Measurements from ENCODE around the gene SS18. TPM values are rescaled to one million over a fixed set of nuclear protein-coding genes. Genes with fewer than 3 reads are reported as not detected.

Gene SS18
- total RNA-seq, 1 experiment from 2014 or later, result 99.1 TPM

DNA sequence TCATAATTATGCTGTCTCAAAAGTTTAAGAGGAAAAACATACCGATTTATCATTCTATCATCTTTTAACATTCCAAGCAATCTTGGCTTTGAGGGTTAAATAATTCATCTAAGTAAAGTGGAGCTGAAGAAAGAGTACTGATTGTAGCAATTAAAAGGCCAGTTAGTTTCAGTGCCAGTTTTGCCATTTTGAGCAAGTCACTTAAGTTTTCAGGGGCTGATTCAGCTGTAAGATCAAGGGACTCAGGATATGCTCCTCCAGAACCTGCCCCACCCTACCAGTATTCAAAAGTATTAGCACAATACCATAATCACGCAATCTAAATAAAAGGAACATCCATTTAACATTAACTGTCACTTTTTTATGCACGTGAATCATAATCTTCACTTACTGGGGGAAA is 1.9 kb downstream of the SS18 start:
- ChIA-PET POLR2A (no interaction called here), CTCF (no interaction called here)
- intact Hi-C loops (cut with micrococcal nuclease; ENCODE audit: unreplicated experiment) (no loop called here), in situ Hi-C loops (cut with HindIII; ENCODE audit: low pct_unique_long_range_greater_than_20kb, low sequenced_read_pairs) (no loop called here)
- no peak for ATAC-seq
- peaks cover 11% of the 10 kb centered on the region; the same call in 1 of the 2 replicates for H3K4me1 ChIP-seq (ENCODE audit: control insufficient read depth, insufficient read depth, low read length)
- no peak for DNase-seq (ENCODE audit: low read depth, low spot score)
- H3K9me3 ChIP-seq (ENCODE audit: control insufficient read depth, insufficient read depth, low read depth, low read length), result no peaks in the 10 kb centered on the region
- TF ChIP-seq, protein P1, sequence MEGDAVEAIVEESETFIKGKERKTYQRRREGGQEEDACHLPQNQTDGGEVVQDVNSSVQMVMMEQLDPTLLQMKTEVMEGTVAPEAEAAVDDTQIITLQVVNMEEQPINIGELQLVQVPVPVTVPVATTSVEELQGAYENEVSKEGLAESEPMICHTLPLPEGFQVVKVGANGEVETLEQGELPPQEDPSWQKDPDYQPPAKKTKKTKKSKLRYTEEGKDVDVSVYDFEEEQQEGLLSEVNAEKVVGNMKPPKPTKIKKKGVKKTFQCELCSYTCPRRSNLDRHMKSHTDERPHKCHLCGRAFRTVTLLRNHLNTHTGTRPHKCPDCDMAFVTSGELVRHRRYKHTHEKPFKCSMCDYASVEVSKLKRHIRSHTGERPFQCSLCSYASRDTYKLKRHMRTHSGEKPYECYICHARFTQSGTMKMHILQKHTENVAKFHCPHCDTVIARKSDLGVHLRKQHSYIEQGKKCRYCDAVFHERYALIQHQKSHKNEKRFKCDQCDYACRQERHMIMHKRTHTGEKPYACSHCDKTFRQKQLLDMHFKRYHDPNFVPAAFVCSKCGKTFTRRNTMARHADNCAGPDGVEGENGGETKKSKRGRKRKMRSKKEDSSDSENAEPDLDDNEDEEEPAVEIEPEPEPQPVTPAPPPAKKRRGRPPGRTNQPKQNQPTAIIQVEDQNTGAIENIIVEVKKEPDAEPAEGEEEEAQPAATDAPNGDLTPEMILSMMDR (IDR thresholded peaks at IDR 0.05), result no peak
- TF ChIP-seq TCF7L2 (IDR thresholded peaks at IDR 0.05; ENCODE audit: low read depth, low read length) (no peak), POLR2AphosphoS5 (IDR thresholded peaks at IDR 0.05; ENCODE audit: low read depth, low read length) (no peak)
- TF ChIP-seq, protein P2, sequence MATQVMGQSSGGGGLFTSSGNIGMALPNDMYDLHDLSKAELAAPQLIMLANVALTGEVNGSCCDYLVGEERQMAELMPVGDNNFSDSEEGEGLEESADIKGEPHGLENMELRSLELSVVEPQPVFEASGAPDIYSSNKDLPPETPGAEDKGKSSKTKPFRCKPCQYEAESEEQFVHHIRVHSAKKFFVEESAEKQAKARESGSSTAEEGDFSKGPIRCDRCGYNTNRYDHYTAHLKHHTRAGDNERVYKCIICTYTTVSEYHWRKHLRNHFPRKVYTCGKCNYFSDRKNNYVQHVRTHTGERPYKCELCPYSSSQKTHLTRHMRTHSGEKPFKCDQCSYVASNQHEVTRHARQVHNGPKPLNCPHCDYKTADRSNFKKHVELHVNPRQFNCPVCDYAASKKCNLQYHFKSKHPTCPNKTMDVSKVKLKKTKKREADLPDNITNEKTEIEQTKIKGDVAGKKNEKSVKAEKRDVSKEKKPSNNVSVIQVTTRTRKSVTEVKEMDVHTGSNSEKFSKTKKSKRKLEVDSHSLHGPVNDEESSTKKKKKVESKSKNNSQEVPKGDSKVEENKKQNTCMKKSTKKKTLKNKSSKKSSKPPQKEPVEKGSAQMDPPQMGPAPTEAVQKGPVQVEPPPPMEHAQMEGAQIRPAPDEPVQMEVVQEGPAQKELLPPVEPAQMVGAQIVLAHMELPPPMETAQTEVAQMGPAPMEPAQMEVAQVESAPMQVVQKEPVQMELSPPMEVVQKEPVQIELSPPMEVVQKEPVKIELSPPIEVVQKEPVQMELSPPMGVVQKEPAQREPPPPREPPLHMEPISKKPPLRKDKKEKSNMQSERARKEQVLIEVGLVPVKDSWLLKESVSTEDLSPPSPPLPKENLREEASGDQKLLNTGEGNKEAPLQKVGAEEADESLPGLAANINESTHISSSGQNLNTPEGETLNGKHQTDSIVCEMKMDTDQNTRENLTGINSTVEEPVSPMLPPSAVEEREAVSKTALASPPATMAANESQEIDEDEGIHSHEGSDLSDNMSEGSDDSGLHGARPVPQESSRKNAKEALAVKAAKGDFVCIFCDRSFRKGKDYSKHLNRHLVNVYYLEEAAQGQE (IDR thresholded peaks at IDR 0.05; ENCODE audit: insufficient read depth in 1 of 2, low read depth in 2 of 2, low read length in 1 of 2), result no peak
- BruUV-seq (replicated peaks), result TSS peak; percentile 47
- H3K36me3 ChIP-seq (ENCODE audit: control insufficient read depth, insufficient read depth, low read length), result peaks cover 39% of the 10 kb centered on the region
- H3K4me3 ChIP-seq (ENCODE audit: low read depth in 2 of 2, low read length in 2 of 2), result peak overlapping the region; percentile 78 to 90
- H3K27me3 ChIP-seq (ENCODE audit: control insufficient read depth, insufficient read depth, low read length), result no peaks in the 10 kb centered on the region
- H3K27ac ChIP-seq (ENCODE audit: low read length), result peak overlapping the region; percentile 98; the same call in 1 of the 2 replicates

DNA sequence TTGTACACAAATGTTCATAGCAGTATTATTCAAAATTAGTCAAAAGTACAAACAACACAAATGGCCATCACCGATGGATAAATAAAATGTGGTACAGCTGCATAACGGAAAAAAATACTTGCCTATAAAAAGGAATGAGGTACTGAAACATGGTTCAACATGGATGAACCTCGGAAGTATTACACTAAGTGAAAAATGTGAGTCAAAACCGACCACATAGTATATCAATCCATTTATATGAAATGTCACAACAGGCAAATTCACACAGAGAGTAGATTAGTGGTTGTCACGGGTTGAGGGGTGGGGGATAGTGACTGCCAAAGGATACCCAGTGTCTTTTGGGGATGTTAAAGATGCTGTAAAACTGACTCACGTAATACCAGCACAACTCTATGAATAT is 3.5 kb downstream of the SS18 start:
- H3K36me3 ChIP-seq (ENCODE audit: control insufficient read depth, insufficient read depth, low read length), result peaks cover 52% of the 10 kb centered on the region
- no peaks in the 10 kb centered on the region for H3K9me3 ChIP-seq (ENCODE audit: control insufficient read depth, insufficient read depth, low read depth, low read length)
- ChIA-PET POLR2A (interaction anchor here (0.6 kb wide), 1 partner anchor 131 kb away, joined by 4 read pairs; no protein-coding TSS in a partner anchor), CTCF (no interaction called here)
- no peak overlapping the region for H3K4me3 ChIP-seq (ENCODE audit: low read depth in 2 of 2, low read length in 2 of 2)
- BruUV-seq (replicated peaks), result no TSS peak
- in situ Hi-C loops (cut with HindIII; ENCODE audit: low pct_unique_long_range_greater_than_20kb, low sequenced_read_pairs) (no loop called here), intact Hi-C loops (cut with micrococcal nuclease; ENCODE audit: unreplicated experiment) (no loop called here)
- DNase-seq (ENCODE audit: low read depth, low spot score), result no peak
- H3K27ac ChIP-seq (ENCODE audit: low read length), result no peak overlapping the region
- no peak for TF ChIP-seq SIN3A (IDR thresholded peaks at IDR 0.05; ENCODE audit: borderline replicate concordance, insufficient read depth, low read depth, low read length)
- TF ChIP-seq POLR2AphosphoS5 (IDR thresholded peaks at IDR 0.05; ENCODE audit: low read depth, low read length), result no peak
- TF ChIP-seq, protein P1 (IDR thresholded peaks at IDR 0.05), result no peak
- TF ChIP-seq, protein P2 (IDR thresholded peaks at IDR 0.05; ENCODE audit: insufficient read depth in 1 of 2, low read depth in 2 of 2, low read length in 1 of 2), result no peak
- no peak for TF ChIP-seq TCF7L2 (IDR thresholded peaks at IDR 0.05; ENCODE audit: low read depth, low read length)
- H3K27me3 ChIP-seq (ENCODE audit: control insufficient read depth, insufficient read depth, low read length), result no peaks in the 10 kb centered on the region
- peaks cover 11% of the 10 kb centered on the region; the same call in 1 of the 2 replicates for H3K4me1 ChIP-seq (ENCODE audit: control insufficient read depth, insufficient read depth, low read length)
- no peak for ATAC-seq

Measured in Panc1 (cell line).